NCI-H2029 treated with DMSO at 0.1 percent for 48 hours (cell line): Measurements from ENCODE around the gene KCNA2.

Experiments
- DNase-seq: peaks from one replicate; lab custom pipeline; 2025; lab: John Stamatoyannopoulos, UW

The KCNA2 gene

DNA sequence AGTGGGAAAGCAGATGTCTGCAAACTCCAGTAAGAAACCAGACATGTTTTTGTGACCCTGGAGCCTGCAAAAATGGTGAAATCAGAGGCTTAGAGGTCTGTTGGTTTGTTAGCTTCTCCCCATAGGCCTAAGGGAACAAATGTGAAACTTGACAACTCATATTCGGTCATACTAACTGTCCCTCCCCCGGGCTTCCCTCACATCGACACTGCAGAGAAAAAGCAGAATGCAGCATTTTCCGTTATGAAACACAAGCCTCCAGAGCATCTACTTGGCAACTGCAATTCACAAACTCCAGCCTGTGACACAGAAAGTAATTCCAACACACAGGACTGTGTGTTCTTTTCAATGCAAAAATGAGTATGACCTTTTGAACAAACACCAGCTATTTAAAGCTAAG is 3.7 kb downstream of the KCNA2 start:
- no peak for DNase-seq

- DNase-seq, result no peak
Measured at GRCh38 chr1:110601332-110601731, 4.8 kb downstream of the KCNA2 start.

DNA sequence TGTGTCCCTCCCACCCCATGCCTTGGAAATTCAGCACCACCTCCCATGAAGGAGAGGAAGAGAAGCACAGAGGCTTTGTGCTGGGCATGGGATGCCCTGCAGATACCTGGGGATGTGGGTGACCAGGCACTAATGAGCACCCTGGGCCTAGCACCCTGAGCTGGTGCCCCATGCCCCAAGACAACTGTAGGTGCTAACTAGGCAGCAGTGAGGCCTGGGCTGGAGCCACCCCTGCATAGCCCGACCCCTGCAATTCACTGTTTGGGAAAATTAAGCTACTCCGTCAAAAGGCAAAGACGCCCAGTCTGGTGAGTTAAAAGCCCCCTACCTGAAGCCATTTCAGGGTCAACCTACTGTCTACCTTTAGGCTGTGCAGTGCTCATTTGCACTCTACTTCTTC is 5.4 kb downstream of the KCNA2 start:
- DNase-seq, result no peak

DNA sequence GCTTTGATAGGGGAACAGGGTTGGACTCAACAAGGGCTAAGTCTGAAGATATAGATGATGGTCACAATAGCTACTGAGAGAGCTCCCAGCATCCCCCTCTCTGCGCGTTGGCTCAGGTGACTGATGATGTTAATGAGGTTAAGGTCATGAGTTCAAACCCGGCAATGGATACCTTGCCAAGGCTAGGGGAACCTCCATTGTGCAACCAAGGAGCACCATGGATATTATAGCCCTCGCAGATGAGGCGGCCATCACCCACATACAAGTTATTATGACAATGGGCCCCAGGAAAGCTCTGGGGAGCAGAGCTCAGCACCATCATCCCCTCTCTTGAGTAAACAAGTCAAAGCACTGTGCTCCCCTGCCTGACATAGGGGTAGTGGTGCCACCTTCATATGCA is 8.2 kb downstream of the KCNA2 start:
- no peak for DNase-seq

DNA sequence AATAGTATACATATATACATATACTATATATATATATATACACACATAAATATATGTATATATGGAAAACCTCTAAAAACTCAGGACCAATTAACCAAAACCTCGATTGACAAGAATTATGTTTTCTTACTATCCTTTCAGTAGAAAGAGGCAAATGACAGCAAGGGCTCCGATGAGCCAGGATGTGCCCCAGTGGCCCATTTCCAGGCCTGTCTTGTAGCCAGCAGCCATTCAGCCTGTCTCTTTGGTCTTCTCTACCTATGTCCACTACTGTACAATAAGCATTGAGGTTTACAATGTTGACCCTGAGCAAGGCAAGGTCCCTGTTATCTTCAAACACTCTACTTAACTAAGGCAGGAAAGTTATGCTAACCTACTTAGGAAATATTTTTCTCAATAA is 9.8 kb downstream of the KCNA2 start:
- DNase-seq, result no peak

- no peak for DNase-seq
Measured at GRCh38 chr1:110595353-110595710, 10.8 kb downstream of the KCNA2 start.

DNA sequence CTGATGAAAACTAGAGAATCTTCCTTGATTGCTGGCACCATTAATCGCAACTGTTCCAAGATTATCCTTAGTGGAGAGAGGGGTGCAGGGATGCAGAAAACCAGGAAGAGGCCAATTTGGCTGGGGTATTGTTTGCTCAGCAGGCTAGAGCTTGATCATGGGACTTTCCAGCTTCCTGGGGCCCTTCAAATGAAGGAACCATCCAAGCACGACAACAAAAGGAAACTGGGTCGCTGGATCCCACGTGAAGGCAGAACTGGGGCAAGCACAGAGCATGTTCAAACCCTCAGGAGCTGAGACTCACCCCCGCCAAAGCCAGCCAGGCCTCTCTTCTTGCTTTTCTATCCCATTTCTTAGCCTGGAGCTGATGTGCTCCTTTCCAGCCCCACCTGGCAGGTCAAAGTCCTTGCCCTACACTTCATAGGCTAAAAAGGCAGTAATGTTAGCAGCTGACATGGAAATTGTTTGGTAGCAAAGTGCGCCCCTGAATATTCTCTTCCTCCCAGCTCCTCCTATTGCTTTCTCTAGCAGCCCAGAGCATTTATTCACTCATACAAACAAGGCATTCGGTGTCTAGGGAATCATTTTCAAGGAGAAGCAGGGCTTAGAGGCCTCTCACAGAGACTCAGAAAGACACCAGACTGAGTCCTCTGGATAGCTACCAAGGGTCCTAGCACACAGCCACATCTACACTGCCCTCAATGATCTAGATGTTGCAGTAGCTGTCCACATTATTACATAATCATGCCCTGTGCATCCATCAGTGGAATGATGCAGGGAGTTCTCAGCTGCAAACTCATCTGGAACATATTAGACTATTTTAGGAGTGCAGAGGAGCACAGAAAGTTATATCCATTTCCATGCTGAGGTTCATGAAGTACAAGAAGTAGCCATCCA is 11.5 kb downstream of the KCNA2 start:
- no peak for DNase-seq

- DNase-seq, result no peak
Measured at GRCh38 chr1:110593902-110594301, 12.3 kb downstream of the KCNA2 start.

DNA sequence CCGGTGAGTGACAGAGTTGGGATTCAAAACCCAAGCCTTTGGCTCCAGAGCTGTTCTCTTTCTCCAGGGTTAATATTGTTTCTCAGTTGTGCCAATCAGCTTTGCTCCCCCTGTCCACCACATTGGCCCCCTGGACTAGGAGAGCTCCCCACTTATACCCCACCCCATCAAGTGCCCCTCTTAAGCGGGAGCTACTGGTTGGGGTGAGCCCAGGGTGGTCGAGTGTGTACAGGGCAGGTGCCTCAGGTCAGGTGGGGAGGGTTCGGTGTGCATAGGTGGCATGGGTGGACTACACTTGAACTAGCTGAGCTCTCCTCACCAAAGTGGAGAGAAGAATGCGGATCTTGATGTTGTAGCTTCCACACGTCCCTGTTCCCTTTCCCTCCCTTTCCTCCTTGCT is 14.2 kb downstream of the KCNA2 start:
- DNase-seq, result no peak

DNA sequence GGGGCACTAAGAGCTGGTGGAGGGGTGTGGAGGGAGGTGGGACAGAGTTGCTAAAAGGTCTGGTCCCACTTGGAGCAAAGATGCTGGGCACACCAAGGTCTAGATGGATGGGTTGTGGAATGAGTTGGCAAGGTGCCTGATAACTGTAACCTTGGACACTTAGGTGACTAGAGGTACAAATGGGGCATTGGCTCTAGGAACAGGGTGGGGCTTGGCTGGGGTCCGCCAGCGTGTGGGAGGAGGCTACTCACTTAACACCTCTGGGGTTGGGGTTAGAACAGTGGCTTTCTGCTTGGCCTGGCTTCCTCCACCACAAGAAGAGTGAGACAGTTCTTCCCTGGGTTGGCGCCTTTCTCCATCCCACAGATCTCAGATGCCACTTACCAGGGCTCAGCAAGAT is 17.2 kb downstream of the KCNA2 start:
- no peak for DNase-seq

- DNase-seq, result no peak
Measured at GRCh38 chr1:110588486-110588885, 17.7 kb downstream of the KCNA2 start.

DNA sequence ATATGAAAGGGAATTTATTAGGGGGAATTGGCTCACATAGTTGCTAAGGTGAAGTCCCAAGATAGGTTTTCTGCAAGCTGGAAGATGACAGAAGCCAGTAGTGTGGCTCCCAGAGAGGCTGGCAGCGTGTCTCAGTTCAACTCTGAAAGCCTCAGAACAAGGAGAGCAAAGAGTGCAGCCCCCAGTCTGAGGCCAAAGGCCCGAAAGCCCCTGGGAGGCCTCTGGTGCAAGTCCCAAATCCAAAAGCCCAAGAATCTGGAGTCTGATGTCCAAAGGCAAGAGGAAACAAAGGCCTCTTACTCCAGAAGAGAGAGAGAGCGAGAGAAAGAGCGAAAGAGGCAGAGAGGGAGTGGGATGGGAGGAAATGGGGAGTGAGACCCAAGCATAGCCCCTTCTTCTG is 18.3 kb downstream of the KCNA2 start:
- no peak for DNase-seq

GRCh38 chr1:110585481-110585880 is 20.7 kb downstream of the KCNA2 start:
- no peak for DNase-seq

DNA sequence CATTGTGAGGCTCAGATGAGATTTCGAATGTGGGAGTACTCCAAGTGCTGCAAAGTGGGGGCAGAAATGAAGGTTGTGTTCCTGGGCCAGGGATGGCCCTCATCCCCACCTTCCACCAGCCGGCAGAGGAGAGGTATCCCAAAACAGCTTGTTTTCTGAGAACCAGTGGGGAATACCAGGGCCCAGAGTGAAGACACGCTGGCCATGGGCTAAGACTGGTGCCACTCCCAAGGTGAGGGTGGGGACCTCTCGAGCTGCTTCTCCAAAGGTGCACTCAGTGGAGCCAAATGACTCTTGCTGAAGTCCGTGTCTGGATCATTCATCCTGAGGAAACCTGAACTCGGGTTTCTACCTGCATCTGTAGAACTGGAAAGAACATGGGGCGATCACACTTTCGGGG is 22.1 kb downstream of the KCNA2 start:
- no peak for DNase-seq

DNA sequence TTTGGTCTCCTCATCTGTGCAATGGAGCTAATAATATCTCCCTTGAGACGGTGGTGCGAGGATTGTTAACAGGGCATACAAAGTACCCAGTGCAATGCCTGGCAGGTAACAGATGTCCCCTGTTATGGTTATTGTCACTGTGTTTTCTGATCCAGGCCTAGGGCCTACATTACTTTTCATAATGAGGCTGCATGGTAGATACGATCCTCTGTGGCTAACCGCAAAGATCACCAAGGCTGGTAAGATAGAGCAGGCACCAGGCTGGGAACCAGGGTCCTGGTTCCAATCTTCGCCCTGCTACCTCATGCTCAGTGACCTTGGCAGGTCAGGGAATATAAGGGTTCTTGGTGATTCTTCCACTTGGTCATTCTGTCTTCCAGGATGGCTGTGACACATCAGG is 22.7 kb downstream of the KCNA2 start:
- DNase-seq, result no peak

GRCh38 chr1:110582378-110582777 is 23.8 kb downstream of the KCNA2 start:
- no peak for DNase-seq

- DNase-seq, result no peak
Measured at GRCh38 chr1:110581682-110582145, 24.4 kb downstream of the KCNA2 start.

- no peak for DNase-seq
Measured at GRCh38 chr1:110580244-110580643, 25.9 kb downstream of the KCNA2 start.

GRCh38 chr1:110579460-110579859 is 26.7 kb downstream of the KCNA2 start:
- no peak for DNase-seq

DNA sequence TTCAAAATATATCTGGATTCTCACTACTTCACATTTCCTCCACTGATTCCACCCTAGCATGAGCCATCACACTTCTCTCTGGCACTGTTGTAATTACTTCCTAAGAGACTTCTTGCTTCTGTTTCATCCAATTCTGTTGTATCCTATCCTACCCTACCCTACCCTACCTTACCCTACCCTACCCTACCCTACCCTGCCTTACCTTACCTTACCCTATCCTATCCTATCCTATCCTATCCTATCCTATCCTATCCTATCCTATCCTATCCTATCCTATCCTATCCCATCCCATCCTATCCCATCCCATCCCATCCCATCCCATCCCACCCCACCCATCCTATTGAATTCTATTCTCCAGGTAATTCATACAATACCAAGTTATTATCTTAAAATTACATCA is 29.7 kb downstream of the KCNA2 start:
- DNase-seq, result no peak

DNA sequence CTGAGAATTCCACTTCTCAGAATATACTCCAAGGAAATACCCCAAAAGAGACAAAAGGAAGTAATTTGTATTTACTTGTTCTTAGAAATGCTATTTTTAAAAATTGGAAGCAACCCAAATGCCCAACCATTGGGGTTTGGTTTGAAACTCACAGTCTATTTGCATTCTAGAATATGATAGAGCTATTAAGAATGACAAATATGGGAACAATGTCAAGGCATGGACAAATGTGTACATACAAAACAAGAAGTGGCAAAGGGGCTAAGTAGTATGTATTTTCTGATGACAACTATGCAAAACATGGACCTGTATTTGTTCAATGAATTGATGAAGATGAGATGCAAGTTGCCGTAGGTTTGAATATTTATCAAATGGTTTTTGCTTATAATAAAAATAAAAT is 32.8 kb downstream of the KCNA2 start:
- DNase-seq, result no peak

DNA sequence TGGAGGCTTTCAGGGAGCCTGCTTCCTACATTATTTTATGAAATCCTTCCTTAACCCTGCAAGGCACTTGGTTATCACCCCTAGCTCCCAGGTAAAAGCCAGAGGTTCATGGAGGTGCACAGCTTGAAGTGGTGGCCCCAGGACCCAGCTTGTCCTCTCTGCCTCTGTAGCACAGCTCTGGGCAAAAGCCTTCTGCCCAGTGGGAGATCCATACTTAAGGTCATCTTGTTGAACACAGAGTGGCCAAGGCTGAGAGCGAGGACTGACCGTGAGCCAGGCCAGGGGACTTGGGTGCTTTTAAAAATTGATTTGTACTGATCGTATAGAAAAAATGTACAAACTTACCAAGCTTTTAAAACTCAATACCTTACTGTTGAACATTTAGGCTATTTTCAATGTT is 33.4 kb downstream of the KCNA2 start:
- DNase-seq, result no peak

GRCh38 chr1:110570901-110571300 is 35.3 kb downstream of the KCNA2 start:
- DNase-seq, result no peak

DNA sequence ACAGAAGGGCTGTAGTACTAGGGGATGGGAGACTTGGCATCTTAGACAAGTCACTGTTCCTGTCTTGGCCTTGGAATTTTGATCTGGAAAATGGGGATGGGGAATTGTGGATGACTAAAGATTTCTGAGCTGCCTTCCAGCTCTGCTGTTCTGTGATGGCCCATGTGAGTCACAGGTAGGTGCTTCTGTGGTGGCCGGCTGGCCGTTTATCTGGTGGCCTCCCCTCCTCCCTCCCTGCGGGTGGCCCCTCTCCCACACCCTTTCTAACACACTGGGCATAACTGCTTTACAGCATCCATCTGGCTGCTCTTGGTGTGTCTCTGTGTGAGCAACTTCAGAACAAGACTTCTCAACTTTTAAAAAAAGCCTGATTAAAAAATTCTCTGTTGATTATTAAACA is 35.9 kb downstream of the KCNA2 start:
- no peak for DNase-seq
